Gastrocnemius medialis (tissue), 4 donors: Measurements from ENCODE around the gene SLC5A3. TPM values are rescaled to one million over a fixed set of nuclear protein-coding genes. Genes with fewer than 3 reads are reported as not detected.

ENCODE experiments used
- ATAC-seq, 2 donors: fragments of 150-250 bp; one replicate each; pipeline ENCODE4 v1.9.1; 2016
- DNase-seq, 2 donors: peaks; one replicate each; pipeline ENCODE4 v3.0.0-alpha.2; 2019
- H3K27ac ChIP-seq, 4 donors: fragments of 200-600 bp; sonication (generic); 1 replicate in 1 of 4; 2 replicates in 3 of 4; pipeline ENCODE4 v1.5.1; 2016 to 2018; ENCODE audit warnings: mild to moderate bottlenecking in 2 of 4, moderate library complexity in 1 of 4
- H3K27me3 ChIP-seq, 3 donors: fragments of 200-600 bp; sonication (generic) in 2 of 3; 1 replicate in 1 of 3; 2 replicates in 2 of 3; pipeline versions ENCODE4 v1.5.1 to v1.6.0; 2016 to 2019; ENCODE audit warnings: mild to moderate bottlenecking in 1 of 3, moderate library complexity in 1 of 3
- H3K36me3 ChIP-seq, 2 donors: fragments of 200-600 bp; sonication (generic) in 1 of 2; one replicate each; pipeline ENCODE4 v1.5.1; 2017 to 2018
- H3K4me1 ChIP-seq, 2 donors: fragments of 200-600 bp; sonication (generic) in 1 of 2; one replicate each; pipeline ENCODE4 v1.5.1; 2016 to 2017; ENCODE audit warnings: mild to moderate bottlenecking in 2 of 2
- H3K4me3 ChIP-seq, 4 donors: fragments of 200-600 bp; sonication (generic) in 3 of 4; 1 replicate in 1 of 4; 2 replicates in 3 of 4; pipeline ENCODE4 v1.5.1; 2016 to 2019; ENCODE audit warnings: mild to moderate bottlenecking in 2 of 4
- H3K9me3 ChIP-seq, 3 donors: fragments of 200-600 bp; sonication (generic) in 2 of 3; 1 replicate in 1 of 3; 2 replicates in 2 of 3; pipeline ENCODE4 v1.5.1; 2016 to 2019
- POLR2A ChIP-seq, 2 donors: fragments of 450-650 bp; IDR thresholded peaks; one replicate each; pipeline ENCODE4 v1.6.1; 2017; ENCODE audit warnings: antibody characterized with exemption in 2 of 2, mild to moderate bottlenecking in 2 of 2, moderate library complexity in 2 of 2
- in situ Hi-C, 4 donors: fragments of 200-750 bp; cut with MboI; loops; one replicate each; pipeline versions ENCODE4 v1.15.0 to v1.8.0; 2017; ENCODE audit warnings: low sequenced_read_pairs in 4 of 4
- intact Hi-C: fragments of 100-400 bp; cut with DNase I; formaldehyde crosslinking; loops from one replicate; pipeline ENCODE4 v1.15.1; 2023; ENCODE audit warnings: low total_unique reads
- total RNA-seq, 4 donors: library from RNA; depleted of rRNA; stranded (reverse); fragments of >200 nt; gene quantifications; one replicate each; pipeline versions ENCODE4 v1.1.0 to v1.2.3, GENCODE V29; 2016
- TF ChIP-seq, protein P1 (sequence below), 5 experiments: fragments of 450-650 bp in 3 of 5; fragments of 200-600 bp in 2 of 5; sonication (generic) in 2 of 5; IDR thresholded peaks in 4 of 5; conservative IDR thresholded peaks in 1 of 5; 1 replicate in 4 of 5; 2 replicates in 1 of 5; pipeline ENCODE4 v1.5.1; 2016 to 2019; ENCODE audit warnings: antibody characterized with exemption in 5 of 5, mild to moderate bottlenecking in 3 of 5, moderate library complexity in 3 of 5

Gene SLC5A3
- total RNA-seq, 4 donors from 2014 or later = 2.0 to 22.2 (median 6.2) TPM

DNA sequence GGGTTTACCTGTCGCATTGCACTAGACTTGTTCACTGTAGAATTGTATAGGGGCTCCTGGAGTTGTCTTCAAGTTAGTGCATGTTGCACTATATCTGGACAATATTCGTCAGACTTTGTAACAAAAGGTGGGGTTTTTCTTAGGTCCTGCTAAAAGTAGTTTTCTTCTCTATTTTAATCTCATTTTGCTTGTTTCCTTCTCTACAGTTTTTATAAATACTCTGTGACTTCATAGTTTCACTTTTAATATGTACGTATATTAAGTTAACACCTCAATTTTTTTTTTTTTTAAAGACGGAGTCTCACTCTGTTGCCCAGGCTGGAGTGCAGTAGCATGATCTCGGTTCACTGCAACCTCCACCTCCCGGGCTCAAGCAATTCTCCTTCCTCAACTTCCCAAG lies 26.5 kb upstream of the SLC5A3 start:
- H3K27me3 ChIP-seq = no peaks in the 10 kb centered on the region
- H3K9me3 ChIP-seq = no peaks in the 10 kb centered on the region
- DNase-seq = no peak
- no peak overlapping the region for H3K4me3 ChIP-seq
- TF ChIP-seq, protein P1, sequence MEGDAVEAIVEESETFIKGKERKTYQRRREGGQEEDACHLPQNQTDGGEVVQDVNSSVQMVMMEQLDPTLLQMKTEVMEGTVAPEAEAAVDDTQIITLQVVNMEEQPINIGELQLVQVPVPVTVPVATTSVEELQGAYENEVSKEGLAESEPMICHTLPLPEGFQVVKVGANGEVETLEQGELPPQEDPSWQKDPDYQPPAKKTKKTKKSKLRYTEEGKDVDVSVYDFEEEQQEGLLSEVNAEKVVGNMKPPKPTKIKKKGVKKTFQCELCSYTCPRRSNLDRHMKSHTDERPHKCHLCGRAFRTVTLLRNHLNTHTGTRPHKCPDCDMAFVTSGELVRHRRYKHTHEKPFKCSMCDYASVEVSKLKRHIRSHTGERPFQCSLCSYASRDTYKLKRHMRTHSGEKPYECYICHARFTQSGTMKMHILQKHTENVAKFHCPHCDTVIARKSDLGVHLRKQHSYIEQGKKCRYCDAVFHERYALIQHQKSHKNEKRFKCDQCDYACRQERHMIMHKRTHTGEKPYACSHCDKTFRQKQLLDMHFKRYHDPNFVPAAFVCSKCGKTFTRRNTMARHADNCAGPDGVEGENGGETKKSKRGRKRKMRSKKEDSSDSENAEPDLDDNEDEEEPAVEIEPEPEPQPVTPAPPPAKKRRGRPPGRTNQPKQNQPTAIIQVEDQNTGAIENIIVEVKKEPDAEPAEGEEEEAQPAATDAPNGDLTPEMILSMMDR (IDR thresholded peaks at IDR 0.05 in 4 of 5, conservative IDR thresholded peaks at IDR 0.05 in 1 of 5) = no peak
- TF ChIP-seq POLR2A (IDR thresholded peaks at IDR 0.05) = no peak
- H3K27ac ChIP-seq = no peak overlapping the region
- no peaks in the 10 kb centered on the region for H3K36me3 ChIP-seq
- in situ Hi-C loops (no loop called here), intact Hi-C loops (no loop called here)
- no peaks in the 10 kb centered on the region for H3K4me1 ChIP-seq
- no peak for ATAC-seq

DNA sequence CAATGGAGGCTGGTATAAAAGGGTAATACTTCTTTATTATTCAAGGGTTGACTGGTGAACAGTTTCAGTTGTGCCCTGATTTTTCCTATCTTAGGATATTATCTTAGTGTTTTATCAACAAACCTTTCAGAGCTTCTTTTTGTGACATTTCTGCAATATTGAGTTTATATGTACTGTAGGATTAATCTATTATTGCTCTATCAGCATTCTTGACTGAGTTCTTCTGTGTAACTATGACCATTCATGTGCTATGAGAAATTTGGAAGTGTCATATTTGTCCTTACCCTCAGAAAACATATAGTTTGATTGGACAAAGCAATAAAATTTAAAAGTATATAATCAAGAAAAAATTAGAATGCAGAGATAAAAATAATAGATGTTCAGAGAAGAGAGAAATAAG lies 25.5 kb upstream of the SLC5A3 start:
- no peak for TF ChIP-seq POLR2A (IDR thresholded peaks at IDR 0.05)
- TF ChIP-seq, protein P1 (IDR thresholded peaks at IDR 0.05 in 4 of 5, conservative IDR thresholded peaks at IDR 0.05 in 1 of 5) = no peak

DNA sequence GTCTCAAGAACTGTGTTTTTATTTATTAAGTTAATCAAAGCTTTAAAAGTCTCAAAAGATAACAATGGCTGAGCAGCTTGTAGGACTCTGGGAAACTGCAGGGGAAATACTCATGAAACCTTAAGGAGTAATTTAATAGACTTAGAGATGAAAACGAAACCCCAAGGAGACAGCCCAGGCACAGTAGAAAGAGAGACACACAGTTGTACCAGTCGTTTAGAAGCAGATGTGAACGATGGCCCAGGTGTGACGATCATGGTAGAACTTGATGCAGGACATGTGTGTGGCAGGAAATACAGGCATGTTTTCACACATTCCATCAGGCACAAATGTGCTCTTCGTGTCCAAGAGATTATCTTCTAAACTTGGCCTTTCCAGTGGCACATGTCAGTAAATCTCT lies 21.2 kb upstream of the SLC5A3 start:
- H3K27ac ChIP-seq = no peak overlapping the region
- in situ Hi-C loops (loop anchor here in 2 of 4 donors (25.0 kb wide), 2 partner anchors 115 to 160 kb away; no protein-coding TSS in a partner anchor), intact Hi-C loops (no loop called here)
- no peak for ATAC-seq
- DNase-seq = no peak
- TF ChIP-seq POLR2A (IDR thresholded peaks at IDR 0.05) = no peak
- TF ChIP-seq, protein P1 (IDR thresholded peaks at IDR 0.05 in 4 of 5, conservative IDR thresholded peaks at IDR 0.05 in 1 of 5) = no peak
- H3K4me3 ChIP-seq = no peak overlapping the region
- H3K4me1 ChIP-seq = no peaks in the 10 kb centered on the region
- H3K9me3 ChIP-seq = no peaks in the 10 kb centered on the region
- H3K36me3 ChIP-seq = no peaks in the 10 kb centered on the region
- no peaks in the 10 kb centered on the region for H3K27me3 ChIP-seq

More for the DNA sequence above, 25.5 kb upstream of the SLC5A3 start:
- ATAC-seq (no peak), DNase-seq (no peak)
- intact Hi-C loops (no loop called here), in situ Hi-C loops (no loop called here)
- H3K27me3 ChIP-seq = no peaks in the 10 kb centered on the region
- no peaks in the 10 kb centered on the region for H3K9me3 ChIP-seq
- no peaks in the 10 kb centered on the region for H3K36me3 ChIP-seq
- H3K4me1 ChIP-seq = no peaks in the 10 kb centered on the region
- H3K27ac ChIP-seq = no peak overlapping the region
- H3K4me3 ChIP-seq = no peak overlapping the region

- no peak overlapping the region for H3K4me3 ChIP-seq
- no peak overlapping the region for H3K27ac ChIP-seq
- no peaks in the 10 kb centered on the region for H3K27me3 ChIP-seq
- no peaks in the 10 kb centered on the region for H3K36me3 ChIP-seq
- no peak for TF ChIP-seq POLR2A (IDR thresholded peaks at IDR 0.05)
- TF ChIP-seq, protein P1 (IDR thresholded peaks at IDR 0.05 in 4 of 5, conservative IDR thresholded peaks at IDR 0.05 in 1 of 5) = no peak
- DNase-seq = no peak
- intact Hi-C loops (no loop called here), in situ Hi-C loops (loop anchor here in 2 of 4 donors (25.0 kb wide), 2 partner anchors 117 to 158 kb away; no protein-coding TSS in a partner anchor)
- no peaks in the 10 kb centered on the region for H3K4me1 ChIP-seq
- H3K9me3 ChIP-seq = no peaks in the 10 kb centered on the region
- no peak for ATAC-seq
Measured at GRCh38 chr21:34054259-34054658, 19.1 kb upstream of the SLC5A3 start.

GRCh38 chr21:34055615-34056014 lies 17.8 kb upstream of the SLC5A3 start:
- Histone ChIP-seq H3K4me1 (peaks cover 0 to 6% of the 10 kb centered on the region in 2 donors), H3K36me3 (no peaks in the 10 kb centered on the region), H3K4me3 (no peak overlapping the region), H3K27ac (no peak overlapping the region), H3K27me3 (no peaks in the 10 kb centered on the region), H3K9me3 (no peaks in the 10 kb centered on the region)
- TF ChIP-seq, protein P1 (IDR thresholded peaks at IDR 0.05 in 4 of 5, conservative IDR thresholded peaks at IDR 0.05 in 1 of 5) = no peak
- TF ChIP-seq POLR2A (IDR thresholded peaks at IDR 0.05) = no peak
- DNase-seq (no peak), ATAC-seq (no peak)
- intact Hi-C loops (no loop called here), in situ Hi-C loops (loop anchor here in 2 of 4 donors (25.0 kb wide), 2 partner anchors 118 to 157 kb away; no protein-coding TSS in a partner anchor)
